Stimulated activated effector memory CD8-positive, alpha-beta T cell treated with anti-CD3 and anti-CD28 coated beads, Interleukin-12 subunit alpha, Interleukin-12 subunit beta, amount 100 ng/mL, for 72 hours (primary cell): Measurements from ENCODE around the gene CDC42EP3.
A peak's percentile ranks its signal among the peaks of the same experiment; 100 is the strongest.

ENCODE experiments used
- ATAC-seq: fragments of 150-1000 bp; cut with Tn5 transposase; 2 replicates; pipeline ENCODE4 v1.10.0; 2021
- DNase-seq, 2 donors: peaks; one replicate each; pipeline ENCODE4 v3.0.0; 2021 to 2022; ENCODE audit warnings: low spot score in 2 of 2
- H3K27ac Mint-ChIP-seq: one replicate; pipeline ENCODE4 v1.8.0; 2022; ENCODE audit warnings: mild to moderate bottlenecking, mixed read lengths
- H3K36me3 Mint-ChIP-seq: one replicate; pipeline ENCODE4 v1.8.0; 2022; ENCODE audit warnings: mild to moderate bottlenecking, mixed read lengths
- H3K4me1 Mint-ChIP-seq: one replicate; pipeline ENCODE4 v1.8.0; 2022; ENCODE audit warnings: mixed read lengths
- H3K4me3 Mint-ChIP-seq: one replicate; pipeline ENCODE4 v1.8.0; 2022; ENCODE audit warnings: mild to moderate bottlenecking, mixed read lengths
- H3K9me3 Mint-ChIP-seq: one replicate; pipeline ENCODE4 v1.8.0; 2022; ENCODE audit warnings: mixed read lengths

The CDC42EP3 gene

GRCh38 chr2:37653805-37654378, 17.6 kb downstream of the CDC42EP3 start:
- no peaks in the 10 kb centered on the region for H3K9me3 Mint-ChIP-seq
- H3K27ac Mint-ChIP-seq: peak overlapping the region; percentile 94
- peaks cover 61% of the 10 kb centered on the region for H3K36me3 Mint-ChIP-seq
- peak; percentile 66 for ATAC-seq
- H3K4me1 Mint-ChIP-seq: peaks cover 100% of the 10 kb centered on the region
- DNase-seq: no peak
- H3K4me3 Mint-ChIP-seq: peak overlapping the region; percentile 73

- no peak for ATAC-seq
- no peaks in the 10 kb centered on the region for H3K9me3 Mint-ChIP-seq
- DNase-seq: no peak
- peaks cover 62% of the 10 kb centered on the region for H3K36me3 Mint-ChIP-seq
- H3K27ac Mint-ChIP-seq: peak overlapping the region; percentile 94
- H3K4me1 Mint-ChIP-seq: peaks cover 100% of the 10 kb centered on the region
- H3K4me3 Mint-ChIP-seq: peak overlapping the region; percentile 73
Measured at GRCh38 chr2:37653093-37653492, 18.3 kb downstream of the CDC42EP3 start.

- H3K9me3 Mint-ChIP-seq: no peaks in the 10 kb centered on the region
- H3K27ac Mint-ChIP-seq: peak overlapping the region; percentile 94
- DNase-seq (no peak), ATAC-seq (peak; percentile 54)
- H3K36me3 Mint-ChIP-seq: peaks cover 65% of the 10 kb centered on the region
- H3K4me3 Mint-ChIP-seq: peak overlapping the region; percentile 73
- peaks cover 100% of the 10 kb centered on the region for H3K4me1 Mint-ChIP-seq
Measured at GRCh38 chr2:37652199-37652640, 19.2 kb downstream of the CDC42EP3 start.

GRCh38 chr2:37650548-37651093, 20.8 kb downstream of the CDC42EP3 start:
- H3K4me1 Mint-ChIP-seq: peaks cover 100% of the 10 kb centered on the region
- no peak for ATAC-seq
- DNase-seq: no peak
- H3K9me3 Mint-ChIP-seq: no peaks in the 10 kb centered on the region
- peak overlapping the region; percentile 94 for H3K27ac Mint-ChIP-seq
- H3K36me3 Mint-ChIP-seq: peaks cover 70% of the 10 kb centered on the region
- H3K4me3 Mint-ChIP-seq: peak overlapping the region; percentile 73

GRCh38 chr2:37649518-37649917, 21.9 kb downstream of the CDC42EP3 start:
- ATAC-seq (no peak), DNase-seq (no peak)
- Mint-ChIP-seq H3K9me3 (no peaks in the 10 kb centered on the region), H3K4me3 (no peak overlapping the region), H3K4me1 (peaks cover 98% of the 10 kb centered on the region), H3K27ac (peak overlapping the region; percentile 94), H3K36me3 (peaks cover 74% of the 10 kb centered on the region)

GRCh38 chr2:37648331-37649011, 23.0 kb downstream of the CDC42EP3 start:
- peak overlapping the region; percentile 94 for H3K27ac Mint-ChIP-seq
- H3K9me3 Mint-ChIP-seq: no peaks in the 10 kb centered on the region
- ATAC-seq (peak; percentile 89), DNase-seq (peak; percentile 33 to 74)
- H3K4me3 Mint-ChIP-seq: peak overlapping the region; percentile 66
- peaks cover 77% of the 10 kb centered on the region for H3K36me3 Mint-ChIP-seq
- H3K4me1 Mint-ChIP-seq: peaks cover 98% of the 10 kb centered on the region

GRCh38 chr2:37647971-37648330, 23.5 kb downstream of the CDC42EP3 start:
- DNase-seq (no peak), ATAC-seq (no peak)
- H3K4me3 Mint-ChIP-seq: peak overlapping the region; percentile 66
- peak overlapping the region; percentile 94 for H3K27ac Mint-ChIP-seq
- peaks cover 98% of the 10 kb centered on the region for H3K4me1 Mint-ChIP-seq
- peaks cover 77% of the 10 kb centered on the region for H3K36me3 Mint-ChIP-seq
- no peaks in the 10 kb centered on the region for H3K9me3 Mint-ChIP-seq

GRCh38 chr2:37645836-37646235, 25.6 kb downstream of the CDC42EP3 start:
- ATAC-seq (no peak), DNase-seq (no peak)
- H3K4me1 Mint-ChIP-seq: peaks cover 96% of the 10 kb centered on the region
- H3K36me3 Mint-ChIP-seq: peaks cover 79% of the 10 kb centered on the region
- peak overlapping the region; percentile 94 for H3K27ac Mint-ChIP-seq
- H3K4me3 Mint-ChIP-seq: peak overlapping the region; percentile 13
- no peaks in the 10 kb centered on the region for H3K9me3 Mint-ChIP-seq

- Mint-ChIP-seq H3K27ac (peak overlapping the region; percentile 94), H3K4me3 (peak overlapping the region; percentile 13), H3K36me3 (peaks cover 80% of the 10 kb centered on the region), H3K9me3 (no peaks in the 10 kb centered on the region), H3K4me1 (peaks cover 93% of the 10 kb centered on the region)
- no peak for ATAC-seq
- no peak for DNase-seq
Measured at GRCh38 chr2:37645362-37645761, 26.1 kb downstream of the CDC42EP3 start.

GRCh38 chr2:37644191-37644590, 27.3 kb downstream of the CDC42EP3 start:
- Mint-ChIP-seq H3K36me3 (peaks cover 82% of the 10 kb centered on the region), H3K4me1 (peaks cover 93% of the 10 kb centered on the region), H3K27ac (peak overlapping the region; percentile 90), H3K4me3 (peak overlapping the region; percentile 38), H3K9me3 (no peaks in the 10 kb centered on the region)
- DNase-seq (no peak), ATAC-seq (no peak)

GRCh38 chr2:37643730-37644078, 27.7 kb downstream of the CDC42EP3 start:
- Mint-ChIP-seq H3K27ac (peak overlapping the region; percentile 90), H3K4me3 (peak overlapping the region; percentile 38), H3K9me3 (no peaks in the 10 kb centered on the region), H3K4me1 (peaks cover 92% of the 10 kb centered on the region), H3K36me3 (peaks cover 77% of the 10 kb centered on the region)
- ATAC-seq: no peak
- no peak for DNase-seq

GRCh38 chr2:37642907-37643729, 28.3 kb downstream of the CDC42EP3 start:
- Mint-ChIP-seq H3K27ac (peak overlapping the region; percentile 90), H3K4me1 (peaks cover 90% of the 10 kb centered on the region), H3K9me3 (no peaks in the 10 kb centered on the region), H3K4me3 (peak overlapping the region; percentile 38), H3K36me3 (peaks cover 71% of the 10 kb centered on the region)
- ATAC-seq (peak; percentile 33), DNase-seq (no peak)

- Mint-ChIP-seq H3K36me3 (peaks cover 67% of the 10 kb centered on the region), H3K9me3 (no peaks in the 10 kb centered on the region), H3K4me3 (no peak overlapping the region), H3K4me1 (peaks cover 89% of the 10 kb centered on the region), H3K27ac (peak overlapping the region; percentile 90)
- DNase-seq (no peak), ATAC-seq (peak; percentile 73)
Measured at GRCh38 chr2:37641582-37642171, 29.8 kb downstream of the CDC42EP3 start.

GRCh38 chr2:37639631-37640030, 31.8 kb downstream of the CDC42EP3 start:
- Mint-ChIP-seq H3K9me3 (no peaks in the 10 kb centered on the region), H3K36me3 (peaks cover 63% of the 10 kb centered on the region), H3K4me1 (peaks cover 90% of the 10 kb centered on the region), H3K4me3 (no peak overlapping the region), H3K27ac (peak overlapping the region; percentile 69)
- DNase-seq: no peak
- ATAC-seq: no peak

GRCh38 chr2:37638973-37639372, 32.5 kb downstream of the CDC42EP3 start:
- H3K27ac Mint-ChIP-seq: peak overlapping the region; percentile 69
- no peak for ATAC-seq
- H3K9me3 Mint-ChIP-seq: no peaks in the 10 kb centered on the region
- no peak overlapping the region for H3K4me3 Mint-ChIP-seq
- H3K4me1 Mint-ChIP-seq: peaks cover 90% of the 10 kb centered on the region
- no peak for DNase-seq
- peaks cover 56% of the 10 kb centered on the region for H3K36me3 Mint-ChIP-seq
